ENCODE data around the gene HOXB13. TPM values are rescaled to one million over a fixed set of nuclear protein-coding genes. Genes with fewer than 3 reads are reported as not detected.

The HOXB13 gene
- total and polyA plus RNA-seq, 2 of the 4 experiments (the other 2 are of a cell fraction), result not detected

GRCh38 chr17:48690655-48691054 is 37.9 kb downstream of the HOXB13 start:
- CTCF ChIA-PET, result no interaction called here
- H3K4ac ChIP-seq (ENCODE audit: low read depth, low read length), result no peak overlapping the region
- H3K27ac ChIP-seq (ENCODE audit: insufficient read depth, low read length), result no peak overlapping the region
- H3K4me3 ChIP-seq (ENCODE audit: insufficient read depth, low read depth, low read length), result no peak overlapping the region
- H2BK120ac ChIP-seq (ENCODE audit: low read depth, low read length), result no peak overlapping the region
- no peak overlapping the region for H3K56ac ChIP-seq (ENCODE audit: extremely low read depth, insufficient read depth, low read length)
- intact Hi-C loops (cut with micrococcal nuclease), result no loop called here
- H3K4me1 ChIP-seq (ENCODE audit: control insufficient read depth, insufficient read depth, low read length), result no peaks in the 10 kb centered on the region
- H2AK5ac ChIP-seq (ENCODE audit: low read depth, low read length), result no peak overlapping the region
- H4K20me1 ChIP-seq (ENCODE audit: insufficient read depth, low read length), result no peaks in the 10 kb centered on the region
- H2BK20ac ChIP-seq (ENCODE audit: low read depth, low read length), result no peak overlapping the region
- H3K23ac ChIP-seq (ENCODE audit: low read depth, low read length), result no peak overlapping the region
- POLR2A ChIA-PET (ENCODE audit: unreplicated experiment), result no interaction called here
- no peak overlapping the region for H4K91ac ChIP-seq (ENCODE audit: insufficient read depth, low read depth, low read length)
- no peak overlapping the region for H2AFZ ChIP-seq (replicated peaks; ENCODE audit: low read length, poor library complexity)
- no peak overlapping the region for H3K4me2 ChIP-seq (ENCODE audit: low read depth, low read length)
- H3K18ac ChIP-seq (ENCODE audit: low read depth, low read length), result no peak overlapping the region
- no peak overlapping the region for H2BK15ac ChIP-seq (ENCODE audit: low read depth, low read length)
- no peaks in the 10 kb centered on the region for H3K36me3 ChIP-seq (ENCODE audit: control insufficient read depth, insufficient read depth, low read length)
- TF ChIP-seq SMC3 (IDR thresholded peaks at IDR 0.05; ENCODE audit: low read depth, low read length), result no peak
- TF ChIP-seq RAD21 (IDR thresholded peaks at IDR 0.05; ENCODE audit: low read length), result no peak
- no peak for TF ChIP-seq CTCF (conservative IDR thresholded peaks at IDR 0.05; ENCODE audit: low read depth, low read length)
- WGBS, 2 experiments (ENCODE audit: extremely low coverage in 2 of 2, insufficient read length in 1 of 2), result no CpG with 5 or more reads among the region's 5 CpGs
- H3K9me3 ChIP-seq (ENCODE audit: control insufficient read depth, insufficient read depth, low read length), result peaks cover 2% of the 10 kb centered on the region; the same call in 1 of the 2 replicates
- no peaks in the 10 kb centered on the region for H3K79me1 ChIP-seq (ENCODE audit: low read depth in 1 of 2, low read length in 2 of 2)
- no peak overlapping the region for H2BK5ac ChIP-seq (ENCODE audit: low read depth, low read length, poor library complexity, severe bottlenecking)
- ATAC-seq (ENCODE audit: low read depth) (no peak), DNase-seq (no peak)
- no peaks in the 10 kb centered on the region for H3K9me1 ChIP-seq (ENCODE audit: insufficient read depth, low read length)
- dilution Hi-C loops (cut with HindIII; ENCODE audit: low sequenced_read_pairs, unreplicated experiment), result no loop called here
- no peak overlapping the region for H3K9ac ChIP-seq (ENCODE audit: low read depth, low read length)
- H3K27me3 ChIP-seq (ENCODE audit: control insufficient read depth, insufficient read depth, low read length), result peaks cover 26% of the 10 kb centered on the region
- H4K5ac ChIP-seq (ENCODE audit: low read depth, low read length), result no peak overlapping the region
- H3K14ac ChIP-seq (replicated peaks; ENCODE audit: low read depth, low read length), result no peak overlapping the region
- in situ Hi-C loops (cut with MboI; ENCODE audit: low sequenced_read_pairs), result no loop called here
- BruUV-seq (replicated peaks), result no TSS peak
- H4K8ac ChIP-seq (ENCODE audit: low read depth in 2 of 2, low read length in 2 of 2), result no peak overlapping the region
- no peak overlapping the region for H2AK9ac ChIP-seq (replicated peaks; ENCODE audit: low read depth, low read length, poor library complexity)
